ENCODE results near the gene IFT20. TPM values are rescaled to one million over a fixed set of nuclear protein-coding genes. Genes with fewer than 3 reads are reported as not detected.

The IFT20 gene
- total RNA-seq, 2 donors from 2014 or later = 15.6 to 19.6 TPM

GRCh38 chr17:28372945-28373274, 37.6 kb upstream of the IFT20 start:
- Histone ChIP-seq H3K27me3 (no peaks in the 10 kb centered on the region), H3K36me3 (no peaks in the 10 kb centered on the region), H3K9me3 (no peaks in the 10 kb centered on the region), H3K27ac (no peak overlapping the region), H3K4me3 (no peak overlapping the region), H3K4me1 (peaks cover 0 to 37% of the 10 kb centered on the region in 2 donors)
- no peak for TF ChIP-seq CTCF (IDR thresholded peaks at IDR 0.05)
- DNase-seq (ENCODE audit: low spot score) = no peak

GRCh38 chr17:28372203-28372944, 37.1 kb upstream of the IFT20 start:
- DNase-seq (ENCODE audit: low spot score) = no peak

GRCh38 chr17:28371245-28372202, 36.3 kb upstream of the IFT20 start, which contains the start of gene SARM1:
TSS of gene SARM1 (plus strand) at chr17:28371694. CDS start at chr17:28372033, 339 bp downstream.
- no peaks in the 10 kb centered on the region for H3K9me3 ChIP-seq
- peak; percentile 76 for DNase-seq (ENCODE audit: low spot score)

More at GRCh38 chr17:28372203-28372944, 37.1 kb upstream of the IFT20 start:
- Histone ChIP-seq H3K9me3 (no peaks in the 10 kb centered on the region), H3K36me3 (no peaks in the 10 kb centered on the region), H3K4me1 (peaks cover 0 to 37% of the 10 kb centered on the region in 2 donors), H3K27ac (peak overlapping the region; percentile 57 to 69), H3K4me3 (peak overlapping the region; percentile 49 to 65), H3K27me3 (no peaks in the 10 kb centered on the region)
- no peak for TF ChIP-seq CTCF (IDR thresholded peaks at IDR 0.05)

GRCh38 chr17:28370744-28371103, 35.5 kb upstream of the IFT20 start:
- H3K9me3 ChIP-seq = no peaks in the 10 kb centered on the region
- peaks cover 0 to 37% of the 10 kb centered on the region in 2 donors for H3K4me1 ChIP-seq
- H3K27ac ChIP-seq = peak overlapping the region; percentile 57 to 69
- TF ChIP-seq CTCF (IDR thresholded peaks at IDR 0.05) = no peak
- no peaks in the 10 kb centered on the region for H3K36me3 ChIP-seq
- no peak overlapping the region for H3K4me3 ChIP-seq
- DNase-seq (ENCODE audit: low spot score) = no peak
- H3K27me3 ChIP-seq = no peaks in the 10 kb centered on the region

More at GRCh38 chr17:28371245-28372202, 36.3 kb upstream of the IFT20 start, which contains the start of gene SARM1:
- Histone ChIP-seq H3K4me1 (peaks cover 0 to 37% of the 10 kb centered on the region in 2 donors), H3K27me3 (no peaks in the 10 kb centered on the region), H3K27ac (peak within 1 kb of the TSS; percentile 57 to 69), H3K36me3 (no peaks in the 10 kb centered on the region), H3K4me3 (peak within 1 kb of the TSS; percentile 49 to 65)
- TF ChIP-seq CTCF (IDR thresholded peaks at IDR 0.05) = no peak

GRCh38 chr17:28370035-28370743, 34.9 kb upstream of the IFT20 start, which contains the start of gene VTN:
TSS of gene VTN (minus strand) at chr17:28370307. CDS start at chr17:28370203, 104 bp downstream.
- peak; percentile 83 for DNase-seq (ENCODE audit: low spot score)
- no peaks in the 10 kb centered on the region for H3K36me3 ChIP-seq
- no peaks in the 10 kb centered on the region for H3K9me3 ChIP-seq
- H3K27ac ChIP-seq = peak within 1 kb of the TSS; percentile 57 to 69
- H3K4me1 ChIP-seq = peaks cover 0 to 37% of the 10 kb centered on the region in 2 donors
- H3K27me3 ChIP-seq = no peaks in the 10 kb centered on the region
- no peak for TF ChIP-seq CTCF (IDR thresholded peaks at IDR 0.05)
- H3K4me3 ChIP-seq = peak within 1 kb of the TSS; percentile 49 to 65

Data from right atrium auricular region (tissue), 2 donors.